Measurements from ENCODE around the gene ZBTB6. TPM values are rescaled to one million over a fixed set of nuclear protein-coding genes. Genes with fewer than 3 reads are reported as not detected.
A peak's percentile ranks its signal among the peaks of the same experiment; 100 is the strongest.

The ZBTB6 gene
- total and polyA plus RNA-seq, 2 of the 13 experiments (the other 11 are each of a cell fraction or from before 2014, with no cell fraction given), result 3.7 to 7.1 TPM

DNA sequence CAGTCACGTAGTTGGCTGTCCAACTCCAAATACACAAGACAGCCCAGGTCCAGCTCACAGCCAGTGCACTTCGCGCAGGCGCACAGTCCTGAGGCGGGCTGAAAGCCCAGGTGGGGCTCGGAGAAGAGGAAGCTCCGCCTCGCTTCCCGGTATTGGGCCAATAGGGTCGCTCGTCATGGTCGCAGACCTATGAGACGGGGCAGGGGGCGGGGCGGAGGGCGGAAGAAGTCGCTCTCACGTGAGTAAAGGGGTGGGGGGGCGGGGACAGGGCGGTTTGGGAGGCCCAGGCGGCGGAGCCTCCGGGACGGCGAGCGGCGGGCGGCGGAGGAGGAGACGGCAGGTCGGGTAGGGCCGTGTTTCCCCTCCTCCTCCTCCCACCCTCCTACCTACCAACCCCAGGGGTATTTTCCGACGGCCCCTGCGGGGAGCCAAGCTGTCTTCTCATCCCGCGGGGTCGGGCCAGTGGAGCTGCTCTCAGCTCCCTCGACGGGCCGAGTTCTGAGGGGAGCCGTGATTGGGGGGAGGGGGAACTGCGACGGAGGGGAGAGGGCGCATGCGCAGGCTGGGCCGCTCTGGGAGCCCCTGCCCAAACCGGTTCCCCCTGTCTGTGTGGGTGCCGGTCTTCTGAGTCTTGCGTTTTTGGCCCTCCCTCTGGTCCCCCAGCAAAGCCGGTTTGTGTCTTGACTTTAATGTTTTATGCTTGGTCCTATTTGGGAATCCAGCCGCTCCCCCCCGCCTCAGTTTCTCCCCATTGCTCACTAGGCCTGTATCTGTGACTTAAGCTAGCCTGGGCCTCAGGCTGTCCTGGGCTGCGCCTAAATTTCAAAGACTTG is 27.8 kb upstream of the ZBTB6 start, which contains the start of gene RABGAP1 (continued):
- TF ChIP-seq, protein P1, sequence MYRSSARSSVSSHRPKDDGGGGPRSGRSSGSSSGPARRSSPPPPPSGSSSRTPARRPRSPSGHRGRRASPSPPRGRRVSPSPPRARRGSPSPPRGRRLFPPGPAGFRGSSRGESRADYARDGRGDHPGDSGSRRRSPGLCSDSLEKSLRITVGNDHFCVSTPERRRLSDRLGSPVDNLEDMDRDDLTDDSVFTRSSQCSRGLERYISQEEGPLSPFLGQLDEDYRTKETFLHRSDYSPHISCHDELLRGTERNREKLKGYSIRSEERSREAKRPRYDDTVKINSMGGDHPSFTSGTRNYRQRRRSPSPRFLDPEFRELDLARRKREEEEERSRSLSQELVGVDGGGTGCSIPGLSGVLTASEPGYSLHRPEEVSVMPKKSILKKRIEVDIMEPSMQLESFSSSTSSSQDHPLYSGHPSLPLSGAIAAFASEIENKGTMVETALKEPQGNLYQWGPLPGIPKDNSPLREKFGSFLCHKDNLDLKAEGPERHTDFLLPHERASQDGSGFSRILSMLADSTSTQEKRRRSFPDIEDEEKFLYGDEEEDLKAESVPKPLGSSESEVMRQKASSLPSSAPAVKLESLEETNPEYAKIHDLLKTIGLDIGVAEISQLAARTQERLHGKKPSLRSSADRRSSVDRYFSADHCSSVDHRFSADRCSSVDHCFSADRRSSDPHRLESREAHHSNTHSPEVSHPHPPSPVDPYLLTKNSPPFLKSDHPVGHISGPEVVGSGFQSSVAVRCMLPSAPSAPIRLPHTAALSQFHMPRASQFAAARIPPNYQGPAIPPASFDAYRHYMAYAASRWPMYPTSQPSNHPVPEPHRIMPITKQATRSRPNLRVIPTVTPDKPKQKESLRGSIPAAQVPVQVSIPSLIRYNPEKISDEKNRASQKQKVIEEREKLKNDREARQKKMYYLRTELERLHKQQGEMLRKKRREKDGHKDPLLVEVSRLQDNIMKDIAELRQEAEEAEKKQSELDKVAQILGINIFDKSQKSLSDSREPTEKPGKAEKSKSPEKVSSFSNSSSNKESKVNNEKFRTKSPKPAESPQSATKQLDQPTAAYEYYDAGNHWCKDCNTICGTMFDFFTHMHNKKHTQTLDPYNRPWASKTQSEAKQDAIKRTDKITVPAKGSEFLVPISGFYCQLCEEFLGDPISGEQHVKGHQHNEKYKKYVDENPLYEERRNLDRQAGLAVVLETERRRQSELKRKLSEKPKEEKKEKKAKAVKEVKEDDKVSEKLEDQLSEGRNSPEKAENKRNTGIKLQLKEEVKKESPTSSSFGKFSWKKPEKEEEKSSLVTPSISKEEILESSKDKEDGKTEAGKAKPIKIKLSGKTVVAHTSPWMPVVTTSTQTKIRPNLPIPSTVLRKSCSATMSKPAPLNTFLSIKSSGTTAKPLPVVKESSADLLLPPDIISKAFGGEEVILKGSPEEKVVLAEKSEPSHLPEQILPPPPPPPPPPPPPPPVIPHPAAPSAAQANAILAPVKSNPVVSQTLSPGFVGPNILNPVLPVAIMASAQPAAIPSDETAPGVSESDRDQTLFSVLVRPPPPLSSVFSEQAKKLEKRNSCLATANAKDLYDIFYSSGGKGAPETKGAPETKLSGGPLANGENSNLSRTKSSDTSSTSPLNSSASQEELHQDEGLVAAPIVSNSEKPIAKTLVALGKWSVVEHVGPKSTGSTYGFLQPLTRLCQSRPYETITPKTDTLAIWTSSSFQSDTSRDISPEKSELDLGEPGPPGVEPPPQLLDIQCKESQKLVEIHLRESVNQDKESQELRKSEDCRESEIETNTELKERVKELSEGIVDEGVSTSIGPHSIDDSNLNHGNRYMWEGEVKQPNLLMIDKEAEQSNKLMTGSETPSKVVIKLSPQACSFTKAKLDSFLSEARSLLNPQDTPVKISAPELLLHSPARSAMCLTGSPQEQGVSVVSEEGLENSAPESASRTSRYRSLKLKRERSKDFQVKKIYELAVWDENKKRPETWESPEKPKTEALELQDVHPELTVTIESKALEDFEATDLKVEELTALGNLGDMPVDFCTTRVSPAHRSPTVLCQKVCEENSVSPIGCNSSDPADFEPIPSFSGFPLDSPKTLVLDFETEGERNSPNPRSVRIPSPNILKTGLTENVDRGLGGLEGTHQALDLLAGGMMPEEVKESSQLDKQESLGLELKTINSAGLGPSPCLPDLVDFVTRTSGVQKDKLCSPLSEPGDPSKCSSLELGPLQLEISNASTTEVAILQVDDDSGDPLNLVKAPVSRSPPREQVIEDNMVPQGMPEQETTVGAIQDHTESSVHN (CRISPR knock-in tag; IDR thresholded peaks at IDR 0.05), result no peak
- TF ChIP-seq ASH2L (IDR thresholded peaks at IDR 0.05; ENCODE audit: insufficient read length, low read depth, low read length) (peak; percentile 49), KLF6 (CRISPR knock-in tag; IDR thresholded peaks at IDR 0.05) (no peak), ZNF530 (CRISPR knock-in tag; IDR thresholded peaks at IDR 0.05; ENCODE audit: low read depth) (no peak), TAF1 (CRISPR knock-in tag; IDR thresholded peaks at IDR 0.05) (peak; percentile 57), MTF2 (CRISPR knock-in tag; IDR thresholded peaks at IDR 0.05; ENCODE audit: borderline replicate concordance) (no peak), PPARG (CRISPR knock-in tag; conservative IDR thresholded peaks at IDR 0.05) (no peak)
- TF ChIP-seq, protein P2, sequence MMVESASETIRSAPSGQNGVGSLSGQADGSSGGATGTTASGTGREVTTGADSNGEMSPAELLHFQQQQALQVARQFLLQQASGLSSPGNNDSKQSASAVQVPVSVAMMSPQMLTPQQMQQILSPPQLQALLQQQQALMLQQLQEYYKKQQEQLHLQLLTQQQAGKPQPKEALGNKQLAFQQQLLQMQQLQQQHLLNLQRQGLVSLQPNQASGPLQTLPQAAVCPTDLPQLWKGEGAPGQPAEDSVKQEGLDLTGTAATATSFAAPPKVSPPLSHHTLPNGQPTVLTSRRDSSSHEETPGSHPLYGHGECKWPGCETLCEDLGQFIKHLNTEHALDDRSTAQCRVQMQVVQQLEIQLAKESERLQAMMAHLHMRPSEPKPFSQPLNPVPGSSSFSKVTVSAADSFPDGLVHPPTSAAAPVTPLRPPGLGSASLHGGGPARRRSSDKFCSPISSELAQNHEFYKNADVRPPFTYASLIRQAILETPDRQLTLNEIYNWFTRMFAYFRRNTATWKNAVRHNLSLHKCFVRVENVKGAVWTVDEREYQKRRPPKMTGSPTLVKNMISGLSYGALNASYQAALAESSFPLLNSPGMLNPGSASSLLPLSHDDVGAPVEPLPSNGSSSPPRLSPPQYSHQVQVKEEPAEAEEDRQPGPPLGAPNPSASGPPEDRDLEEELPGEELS (CRISPR knock-in tag; IDR thresholded peaks at IDR 0.05), result peak; percentile 20; the same call in 1 of the 2 replicates
- TF ChIP-seq, protein P3, sequence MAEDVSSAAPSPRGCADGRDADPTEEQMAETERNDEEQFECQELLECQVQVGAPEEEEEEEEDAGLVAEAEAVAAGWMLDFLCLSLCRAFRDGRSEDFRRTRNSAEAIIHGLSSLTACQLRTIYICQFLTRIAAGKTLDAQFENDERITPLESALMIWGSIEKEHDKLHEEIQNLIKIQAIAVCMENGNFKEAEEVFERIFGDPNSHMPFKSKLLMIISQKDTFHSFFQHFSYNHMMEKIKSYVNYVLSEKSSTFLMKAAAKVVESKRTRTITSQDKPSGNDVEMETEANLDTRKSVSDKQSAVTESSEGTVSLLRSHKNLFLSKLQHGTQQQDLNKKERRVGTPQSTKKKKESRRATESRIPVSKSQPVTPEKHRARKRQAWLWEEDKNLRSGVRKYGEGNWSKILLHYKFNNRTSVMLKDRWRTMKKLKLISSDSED (CRISPR knock-in tag; IDR thresholded peaks at IDR 0.05), result no peak

Data from HepG2 (cell line).